HG03558 (cell line): Measurements from ENCODE around the gene SORCS3.

Experiments
- ATAC-seq: cut with Tn5 transposase; IDR thresholded peaks from one replicate; pipeline ENCODE4 v1.9.1; 2021; ENCODE audit warnings: moderate number of reproducible peaks; ENCODE audit not compliant: unreplicated experiment; ENCODE audit errors: extremely low read depth

Gene SORCS3

DNA sequence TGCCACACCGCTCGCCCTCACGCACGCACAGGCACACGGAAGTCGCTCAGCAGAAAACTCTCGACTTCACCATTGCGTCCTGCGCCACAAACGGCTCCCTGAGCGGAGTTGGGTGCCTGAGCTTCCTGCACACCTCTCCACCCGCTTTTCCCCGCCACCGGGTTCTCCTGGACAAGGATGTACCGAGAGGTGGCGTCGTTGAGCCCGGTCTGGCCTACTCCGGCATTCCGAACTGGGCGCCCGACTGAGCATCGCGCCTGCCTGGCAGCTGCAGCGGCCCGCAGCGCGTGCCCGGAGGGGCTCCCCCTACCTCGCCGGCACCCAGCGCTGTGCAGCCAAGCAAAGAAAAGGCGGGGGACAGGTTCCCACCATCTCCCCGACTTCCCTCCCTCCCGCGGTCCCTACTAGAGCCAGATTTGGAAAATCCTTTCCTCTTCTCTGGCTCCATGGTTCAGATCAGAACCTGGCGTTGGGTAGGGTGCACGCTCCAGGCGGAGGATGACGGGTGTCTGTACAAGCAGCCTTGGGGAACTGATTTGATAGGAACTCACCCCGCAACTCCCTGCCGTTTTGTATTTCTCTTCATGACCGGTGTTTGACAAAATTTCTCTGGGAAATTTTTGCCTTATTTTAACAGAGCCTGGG lies 1.7 kb downstream of the SORCS3 start:
- no peak for ATAC-seq

DNA sequence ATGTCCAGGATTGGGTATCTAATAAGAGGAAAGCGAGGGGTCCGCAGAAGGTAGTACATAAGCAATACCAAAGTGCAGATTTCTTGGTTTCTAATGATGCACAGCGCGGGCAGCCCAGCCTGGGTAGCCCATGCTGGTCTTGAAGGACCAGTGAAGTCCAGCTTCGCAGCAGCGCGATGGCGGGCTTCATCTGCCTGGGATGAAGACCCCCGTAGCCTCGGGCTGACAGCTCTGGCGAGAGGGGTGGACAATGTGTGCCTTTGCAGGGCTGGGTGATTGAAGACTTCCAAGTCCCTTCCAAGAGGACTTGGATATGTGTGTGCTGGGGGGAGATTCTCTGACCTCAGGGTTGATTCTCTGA lies 2.2 kb downstream of the SORCS3 start:
- ATAC-seq: no peak

DNA sequence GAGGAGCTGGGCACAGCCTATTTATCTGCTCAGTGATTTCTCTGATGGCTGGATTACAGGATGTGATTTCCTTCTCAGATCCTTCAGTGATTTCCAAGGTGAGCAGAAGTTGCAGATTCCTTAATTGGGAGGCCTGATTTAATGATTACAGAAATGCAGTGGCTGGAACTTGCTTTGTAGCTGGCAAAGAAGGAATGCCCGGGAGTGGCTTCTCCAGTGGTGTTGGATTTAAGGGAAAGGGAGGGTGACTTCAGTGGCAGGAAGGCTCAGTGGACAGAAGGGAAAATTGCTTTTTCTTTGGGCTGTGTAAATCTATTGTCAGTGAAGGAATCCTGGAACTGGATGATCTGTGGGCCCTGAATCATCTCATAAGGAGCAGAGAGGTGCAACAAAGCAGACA lies 5.1 kb downstream of the SORCS3 start:
- no peak for ATAC-seq

- no peak for ATAC-seq
Observed at GRCh38 chr10:104648421-104648820, 7.3 kb downstream of the SORCS3 start.

DNA sequence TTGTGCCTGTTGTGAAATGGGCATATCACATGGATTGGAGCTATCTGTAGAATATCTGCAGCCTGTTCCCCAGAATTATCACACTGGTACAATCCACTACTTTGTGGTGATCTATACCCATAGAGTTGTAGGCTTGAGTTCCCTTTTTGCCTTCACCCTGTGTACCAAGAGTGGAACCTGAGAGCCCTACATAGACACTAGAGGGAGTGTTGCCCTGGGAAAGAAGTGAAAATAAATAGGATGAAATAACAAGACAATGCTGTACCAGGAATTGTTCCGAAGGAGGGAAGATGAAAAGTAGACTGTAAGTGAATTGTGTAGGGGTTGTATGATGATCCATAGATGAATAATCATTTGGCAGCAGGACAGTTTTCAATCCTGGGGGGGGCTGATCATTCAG lies 9.0 kb downstream of the SORCS3 start:
- ATAC-seq: no peak

DNA sequence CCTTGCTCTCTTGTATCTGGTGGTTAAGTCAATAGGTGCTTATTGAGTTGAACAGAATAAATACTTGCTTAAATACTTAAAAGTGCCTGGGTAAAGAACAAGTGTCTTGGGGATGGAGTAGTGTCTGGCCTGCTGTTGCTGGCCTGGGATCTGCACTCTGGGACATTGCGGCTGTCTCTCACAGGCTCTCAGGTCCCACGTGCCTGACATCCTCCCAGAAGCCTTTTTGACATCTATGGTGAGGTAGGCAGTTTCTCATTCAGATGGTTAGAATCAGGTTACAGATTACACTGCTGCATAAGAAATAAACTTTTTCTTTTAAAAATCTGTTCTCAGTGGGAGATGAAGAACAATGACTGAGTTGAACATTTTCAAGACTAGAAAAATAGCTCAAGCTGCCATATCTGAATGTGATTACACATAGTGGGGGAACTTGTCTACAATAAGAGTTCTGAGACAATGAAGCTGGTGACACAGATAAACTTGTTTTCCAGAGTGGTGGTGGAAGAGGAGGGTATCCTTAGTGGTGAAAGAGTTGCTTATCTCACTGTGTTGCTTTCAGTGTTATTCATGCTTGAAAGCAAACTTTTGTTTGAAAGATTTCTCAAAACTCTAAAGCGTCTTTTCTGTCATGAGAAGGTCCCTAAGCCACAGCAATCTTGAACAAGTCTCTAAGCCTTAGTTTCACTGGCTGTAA lies 9.7 kb downstream of the SORCS3 start:
- no peak for ATAC-seq

GRCh38 chr10:104657036-104657435 lies 15.9 kb downstream of the SORCS3 start:
- no peak for ATAC-seq

- no peak for ATAC-seq
Observed at GRCh38 chr10:104657457-104657856, 16.4 kb downstream of the SORCS3 start.

GRCh38 chr10:104658067-104658466 lies 17.0 kb downstream of the SORCS3 start:
- no peak for ATAC-seq

DNA sequence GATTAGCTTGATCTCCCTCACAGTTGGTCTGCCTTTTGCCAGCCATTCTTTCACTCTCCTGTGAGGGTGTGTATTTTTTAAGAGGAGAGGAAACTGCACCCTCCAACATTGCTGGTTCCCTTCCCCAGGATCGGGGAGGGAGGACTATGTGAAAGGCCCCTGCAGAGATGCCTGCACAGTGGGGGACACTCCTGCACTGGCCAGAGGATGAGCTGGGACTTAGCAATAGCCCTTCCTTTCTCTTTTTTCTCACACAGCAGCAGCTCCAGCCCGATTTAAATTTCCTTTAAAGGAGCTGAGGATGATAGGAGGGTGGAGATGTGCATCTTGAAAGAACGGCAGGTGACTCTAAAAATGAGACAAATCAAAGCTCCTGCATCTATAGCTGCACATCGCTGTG lies 18.7 kb downstream of the SORCS3 start:
- no peak for ATAC-seq

GRCh38 chr10:104663076-104663475 lies 22.0 kb downstream of the SORCS3 start:
- no peak for ATAC-seq

DNA sequence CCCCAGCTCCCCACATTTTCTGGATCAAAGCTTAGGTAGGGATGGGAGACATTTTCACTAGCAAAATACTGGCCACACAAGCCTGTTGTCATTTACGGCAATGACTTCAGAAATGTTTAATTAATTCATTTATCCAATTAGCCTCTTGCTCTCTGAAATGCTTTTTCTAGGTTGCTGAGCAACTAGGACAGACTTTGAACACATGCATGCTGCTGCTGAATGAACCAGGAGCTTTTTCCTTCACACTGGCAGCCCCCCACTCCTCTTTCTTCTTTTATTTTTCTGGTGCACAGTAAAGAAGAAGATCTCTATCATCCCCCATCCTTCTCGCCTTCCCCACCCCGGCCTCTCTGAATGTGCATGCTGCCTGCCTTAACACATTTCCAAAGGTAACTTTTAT lies 22.5 kb downstream of the SORCS3 start:
- ATAC-seq: no peak

DNA sequence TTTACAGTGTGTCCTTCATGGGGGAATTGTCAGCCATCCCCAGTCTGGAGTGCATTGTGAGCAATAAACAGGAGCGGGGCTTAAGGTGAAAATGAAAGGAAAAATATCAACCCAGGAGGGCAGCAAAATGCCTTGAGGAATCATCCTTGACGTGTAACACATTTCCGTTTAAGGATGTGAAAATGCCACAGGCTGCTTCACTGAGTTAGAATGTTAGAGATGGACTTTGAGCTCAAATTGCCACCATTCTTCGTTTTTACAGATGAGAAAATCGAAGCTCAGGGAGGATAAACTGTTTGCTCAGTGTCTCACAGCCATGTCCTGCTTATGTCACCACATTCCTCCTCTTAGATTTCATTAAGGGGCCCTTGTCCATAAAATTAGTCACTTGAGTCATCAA lies 23.1 kb downstream of the SORCS3 start:
- no peak for ATAC-seq

- ATAC-seq: no peak
Observed at GRCh38 chr10:104665174-104665573, 24.1 kb downstream of the SORCS3 start.

DNA sequence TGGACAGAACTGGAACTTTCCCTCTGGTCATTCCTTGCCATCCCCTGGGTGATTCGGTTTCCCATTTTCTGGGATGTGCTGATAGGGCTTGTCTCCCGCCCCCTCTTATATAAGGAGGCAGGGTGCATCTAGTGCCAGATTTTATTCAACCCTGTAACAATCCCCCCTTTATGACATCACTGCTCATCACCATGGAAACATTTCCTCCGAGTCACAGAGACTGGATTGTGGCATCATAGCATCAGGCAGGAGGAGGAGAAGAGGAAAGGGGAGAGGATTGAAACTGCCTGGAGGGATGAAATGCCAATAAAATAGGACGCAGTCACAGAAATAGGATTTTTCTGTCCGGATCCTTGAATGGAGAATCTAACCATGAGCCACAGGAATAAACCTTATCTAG lies 25.0 kb downstream of the SORCS3 start:
- no peak for ATAC-seq

DNA sequence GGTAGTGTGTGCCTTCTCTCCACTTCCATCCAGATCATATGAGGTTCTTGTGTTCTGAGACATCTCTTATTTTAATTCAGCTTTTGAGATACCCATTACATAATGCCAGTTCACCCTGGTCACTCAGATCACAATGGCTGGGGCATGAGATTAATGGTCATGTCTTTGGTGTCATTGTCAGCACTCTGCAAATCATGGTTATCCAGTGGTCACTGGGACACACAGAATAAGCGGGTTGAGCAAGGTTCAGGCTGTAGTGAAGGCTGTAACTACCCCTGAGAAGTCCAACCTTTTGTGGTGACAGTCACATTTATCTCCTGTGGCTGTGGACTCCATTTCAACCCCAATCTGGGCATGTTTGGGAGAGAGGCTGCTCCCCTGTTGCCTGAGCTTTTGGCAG lies 35.8 kb downstream of the SORCS3 start:
- no peak for ATAC-seq

DNA sequence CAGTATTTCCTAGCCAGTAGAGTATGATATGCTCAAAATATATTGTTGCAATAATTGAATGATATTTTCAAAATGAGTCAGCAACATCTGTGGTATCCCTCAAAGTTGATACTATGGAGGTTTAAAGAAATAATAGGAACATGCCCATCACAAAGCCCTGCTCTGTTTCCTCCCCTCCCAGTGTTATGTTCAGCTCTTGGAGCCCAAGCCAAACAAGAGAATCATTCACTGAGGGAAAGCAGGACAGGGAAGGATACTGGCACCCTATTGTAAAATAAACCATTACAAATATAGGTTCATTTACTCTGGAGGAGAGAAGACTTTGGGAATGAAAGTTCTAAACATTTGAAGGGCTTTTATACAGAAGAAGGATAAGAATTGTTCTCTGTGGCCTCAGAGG lies 37.6 kb downstream of the SORCS3 start:
- ATAC-seq: no peak

DNA sequence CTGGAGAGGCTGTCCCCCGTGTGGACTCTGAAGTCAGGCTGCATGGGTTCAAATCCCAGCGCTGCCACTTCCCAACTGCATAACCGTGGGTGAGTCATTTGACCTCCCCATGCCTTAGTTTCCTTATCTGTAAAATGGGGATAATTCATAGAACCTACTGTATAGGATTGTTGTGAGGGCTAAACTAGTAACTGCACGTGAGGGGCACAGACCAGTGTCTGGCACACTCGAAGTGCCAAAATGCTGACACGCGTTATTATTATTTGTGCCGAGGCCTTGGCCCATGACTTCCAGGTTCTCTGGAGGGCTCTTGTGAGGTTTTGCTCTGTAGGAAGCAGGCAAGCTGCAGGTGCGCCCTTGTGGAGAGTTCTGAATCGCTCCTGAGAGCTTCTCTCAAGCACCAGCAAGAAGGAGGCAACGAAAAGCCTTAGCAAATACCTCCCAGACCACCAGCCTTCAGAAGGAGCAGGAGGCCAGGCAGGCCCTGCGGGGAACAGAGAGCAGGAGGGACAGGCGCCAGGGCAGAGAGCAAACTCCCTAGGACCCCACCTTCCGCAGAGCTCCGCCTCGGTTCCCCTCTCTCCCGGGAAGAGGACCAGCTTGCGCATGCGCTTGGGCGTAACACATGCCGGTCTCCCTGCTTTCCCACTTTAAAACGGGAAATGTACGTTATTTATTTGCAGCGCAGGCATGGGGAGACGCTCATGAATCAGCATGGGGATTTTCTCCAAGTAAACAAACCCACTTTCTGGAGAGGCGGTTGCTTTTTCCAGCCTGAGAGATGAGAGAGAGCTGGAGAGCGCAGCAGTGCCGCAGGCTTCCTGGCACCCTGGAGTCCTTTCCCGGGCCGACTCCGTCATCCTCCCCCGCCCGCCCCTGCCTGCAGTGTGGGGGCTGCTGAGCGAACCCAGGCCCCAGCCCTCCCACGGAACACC lies 39.6 kb downstream of the SORCS3 start:
- ATAC-seq: no peak

- no peak for ATAC-seq
Observed at GRCh38 chr10:104681485-104681884, 40.4 kb downstream of the SORCS3 start.

DNA sequence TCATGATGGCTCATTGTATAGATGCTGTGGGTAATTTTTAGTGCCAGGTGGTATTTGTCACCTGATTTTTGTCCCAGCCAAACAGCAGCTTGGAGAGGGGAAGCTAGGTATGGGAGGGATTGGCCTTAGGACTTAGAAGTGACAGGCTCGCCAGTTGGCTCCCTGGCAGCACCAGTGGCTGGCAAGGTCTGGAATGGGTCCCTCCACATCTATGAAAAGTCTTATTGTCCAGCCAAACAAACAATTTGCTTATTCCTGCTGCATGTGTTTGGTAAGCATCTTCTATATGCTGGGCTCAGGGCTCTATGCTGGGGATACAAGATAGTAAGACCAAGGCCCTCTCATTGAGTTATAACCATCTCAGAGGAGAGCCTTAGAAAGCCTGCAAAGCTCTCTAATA lies 42.5 kb downstream of the SORCS3 start:
- ATAC-seq: no peak

DNA sequence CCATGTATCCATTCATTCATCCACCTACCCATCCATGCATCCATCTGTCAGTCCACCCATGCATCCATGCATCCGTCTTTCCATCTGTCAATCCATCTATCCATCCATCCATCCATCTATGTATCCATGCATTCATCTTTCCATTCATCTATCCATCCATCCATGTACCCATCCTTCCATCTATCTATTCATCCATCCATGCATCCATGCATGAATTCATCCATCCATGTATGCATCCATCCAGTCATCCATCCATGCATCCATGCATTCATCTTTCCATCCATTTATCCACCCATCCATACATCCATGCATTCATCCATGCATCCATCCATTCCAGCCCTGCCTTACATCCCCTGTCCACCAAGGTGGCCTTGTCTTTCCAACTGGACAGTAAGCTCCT lies 45.7 kb downstream of the SORCS3 start:
- ATAC-seq: no peak
